PC-9 (cell line): ENCODE measurements around the gene PODXL. TPM values are rescaled to one million over a fixed set of nuclear protein-coding genes. Genes with fewer than 3 reads are reported as not detected.

Source experiments
- BruUV-seq: library from RNA; stranded (reverse); fragments of 400-500 nt; replicated peaks from 2 replicates; lab custom pipeline; 2021; lab: Mats Ljungman, UMichigan
- CTCF ChIA-PET: fragments of 300-600 bp; sonication (Branson Sonifier 250); formaldehyde crosslinking; loops from one replicate; lab custom pipeline; 2022; ENCODE audit warnings: antibody characterized with exemption; lab: Charles Lee
- POLR2A ChIA-PET: fragments of 300-600 bp; sonication (Branson Sonifier 250); formaldehyde crosslinking; loops from one replicate; lab custom pipeline; 2022; ENCODE audit warnings: antibody characterized with exemption; ENCODE audit not compliant: unreplicated experiment; lab: Charles Lee
- DNase-seq, 2 experiments: peaks; one replicate each; pipeline versions ENCODE4 v3.0.0 to v3.0.0-alpha.2; 2015 to 2022; ENCODE audit warnings: mixed read lengths in 1 of 2
- H2AFZ ChIP-seq: fragments of 200-600 bp; sonication (generic); 2 replicates; pipeline ENCODE4 v1.8.1; 2017; ENCODE audit warnings: antibody characterized with exemption
- H3F3A ChIP-seq: fragments of 200-600 bp; sonication (generic); 2 replicates; pipeline ENCODE4 v1.8.1; 2017; ENCODE audit warnings: antibody characterized with exemption, mild to moderate bottlenecking, low read depth; ENCODE audit not compliant: insufficient read depth
- H3K27ac ChIP-seq: fragments of 200-600 bp; sonication (generic); 2 replicates; pipeline ENCODE4 v1.6.1; 2016; ENCODE audit warnings: mixed run types
- H3K27me3 ChIP-seq: fragments of 200-600 bp; sonication (generic); 2 replicates; pipeline ENCODE4 v1.6.1; 2016; ENCODE audit warnings: low read depth, mixed run types; ENCODE audit not compliant: insufficient read depth
- H3K36me3 ChIP-seq: fragments of 200-600 bp; sonication (generic); 2 replicates; pipeline ENCODE4 v1.6.1; 2016; ENCODE audit warnings: low read depth, mixed run types
- H3K4me1 ChIP-seq: fragments of 200-600 bp; sonication (generic); replicated peaks from 2 replicates; pipeline ENCODE4 v1.6.1; 2016; ENCODE audit warnings: mixed run types; ENCODE audit not compliant: insufficient read depth
- H3K4me2 ChIP-seq: fragments of 200-600 bp; sonication (generic); 2 replicates; pipeline ENCODE4 v1.6.1; 2017; ENCODE audit warnings: mixed run types
- H3K4me3 ChIP-seq: fragments of 200-600 bp; sonication (generic); 2 replicates; pipeline ENCODE4 v1.6.1; 2016; ENCODE audit warnings: mixed run types
- H3K79me2 ChIP-seq: fragments of 200-600 bp; sonication (generic); 2 replicates; pipeline ENCODE4 v1.6.1; 2017; ENCODE audit warnings: low read depth, mixed run types
- H3K9me2 ChIP-seq: fragments of 200-600 bp; sonication (generic); 2 replicates; pipeline ENCODE4 v1.8.1; 2017; ENCODE audit warnings: mild to moderate bottlenecking; ENCODE audit not compliant: insufficient read depth
- H3K9me3 ChIP-seq: fragments of 200-600 bp; sonication (generic); 2 replicates; pipeline ENCODE4 v1.8.1; 2016; ENCODE audit warnings: low read depth; ENCODE audit not compliant: insufficient read depth
- H4K20me1 ChIP-seq: fragments of 200-600 bp; sonication (generic); 2 replicates; pipeline ENCODE4 v1.8.1; 2017; ENCODE audit not compliant: insufficient read depth
- EZH2 ChIP-seq: fragments of 200-600 bp; sonication (generic); IDR thresholded peaks from 2 replicates; pipeline ENCODE4 v1.8.0; 2017; ENCODE audit warnings: antibody characterized with exemption, low read depth
- intact Hi-C: fragments of 100-400 bp; cut with micrococcal nuclease; formaldehyde crosslinking; loops from one replicate; pipeline ENCODE4 v1.10.0; 2022; ENCODE audit not compliant: unreplicated experiment
- total RNA-seq: library from RNA; stranded (reverse); gene quantifications from 2 replicates; pipeline ENCODE4 v1.2.3, GENCODE V29; 2021
- TF ChIP-seq, protein P1 (sequence below): fragments of 200-600 bp; sonication (generic); conservative IDR thresholded peaks from 2 replicates; pipeline ENCODE4 v1.6.1; 2017; ENCODE audit warnings: mixed run types, antibody characterized with exemption, mild to moderate bottlenecking, moderate library complexity

PODXL gene
- total RNA-seq, 1 experiment from 2014 or later = 75.3 TPM

DNA sequence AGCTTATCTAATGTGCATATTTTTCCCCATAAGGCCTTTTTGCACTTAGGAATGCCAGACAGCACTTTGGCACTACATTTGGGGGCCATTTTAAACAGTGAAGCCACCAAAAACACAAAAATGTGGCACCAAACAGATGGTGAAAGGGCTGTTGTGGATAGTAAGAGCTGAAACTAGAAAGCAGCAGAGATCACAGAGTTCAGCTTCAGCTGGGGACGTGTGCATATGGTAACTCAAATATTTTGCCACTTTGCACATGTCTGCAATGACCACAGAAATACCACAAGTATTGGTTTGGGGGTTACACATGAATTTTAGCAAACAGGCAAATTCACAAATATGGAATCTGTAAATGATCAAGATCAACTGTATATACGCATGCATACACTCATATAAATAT, 72.8 kb downstream of the PODXL start:
- no peaks in the 10 kb centered on the region; the same call in 1 of the 2 replicates for H3K9me3 ChIP-seq
- no peaks in the 10 kb centered on the region for H4K20me1 ChIP-seq
- TF ChIP-seq, protein P1, sequence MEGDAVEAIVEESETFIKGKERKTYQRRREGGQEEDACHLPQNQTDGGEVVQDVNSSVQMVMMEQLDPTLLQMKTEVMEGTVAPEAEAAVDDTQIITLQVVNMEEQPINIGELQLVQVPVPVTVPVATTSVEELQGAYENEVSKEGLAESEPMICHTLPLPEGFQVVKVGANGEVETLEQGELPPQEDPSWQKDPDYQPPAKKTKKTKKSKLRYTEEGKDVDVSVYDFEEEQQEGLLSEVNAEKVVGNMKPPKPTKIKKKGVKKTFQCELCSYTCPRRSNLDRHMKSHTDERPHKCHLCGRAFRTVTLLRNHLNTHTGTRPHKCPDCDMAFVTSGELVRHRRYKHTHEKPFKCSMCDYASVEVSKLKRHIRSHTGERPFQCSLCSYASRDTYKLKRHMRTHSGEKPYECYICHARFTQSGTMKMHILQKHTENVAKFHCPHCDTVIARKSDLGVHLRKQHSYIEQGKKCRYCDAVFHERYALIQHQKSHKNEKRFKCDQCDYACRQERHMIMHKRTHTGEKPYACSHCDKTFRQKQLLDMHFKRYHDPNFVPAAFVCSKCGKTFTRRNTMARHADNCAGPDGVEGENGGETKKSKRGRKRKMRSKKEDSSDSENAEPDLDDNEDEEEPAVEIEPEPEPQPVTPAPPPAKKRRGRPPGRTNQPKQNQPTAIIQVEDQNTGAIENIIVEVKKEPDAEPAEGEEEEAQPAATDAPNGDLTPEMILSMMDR = no peak
- no peak for TF ChIP-seq EZH2
- H3K4me2 ChIP-seq = no peak overlapping the region
- H3K4me1 ChIP-seq = no peaks in the 10 kb centered on the region
- CTCF ChIA-PET = interaction anchor here (0.6 kb wide), 1 partner anchor 633 kb away, joined by 4 read pairs; no protein-coding TSS in a partner anchor
- intact Hi-C loops = no loop called here
- H3K4me3 ChIP-seq = no peak overlapping the region
- no TSS peak for BruUV-seq
- H3K36me3 ChIP-seq = peaks cover 15% of the 10 kb centered on the region; the same call in 1 of the 2 replicates
- H3K27ac ChIP-seq = no peak overlapping the region
- no peaks in the 10 kb centered on the region for H3K79me2 ChIP-seq
- H3K27me3 ChIP-seq = no peaks in the 10 kb centered on the region
- H2AFZ ChIP-seq = no peak overlapping the region
- DNase-seq = no peak
- POLR2A ChIA-PET = no interaction called here
- no peaks in the 10 kb centered on the region for H3K9me2 ChIP-seq
- peaks cover 11% of the 10 kb centered on the region; the same call in 1 of the 2 replicates for H3F3A ChIP-seq

DNA sequence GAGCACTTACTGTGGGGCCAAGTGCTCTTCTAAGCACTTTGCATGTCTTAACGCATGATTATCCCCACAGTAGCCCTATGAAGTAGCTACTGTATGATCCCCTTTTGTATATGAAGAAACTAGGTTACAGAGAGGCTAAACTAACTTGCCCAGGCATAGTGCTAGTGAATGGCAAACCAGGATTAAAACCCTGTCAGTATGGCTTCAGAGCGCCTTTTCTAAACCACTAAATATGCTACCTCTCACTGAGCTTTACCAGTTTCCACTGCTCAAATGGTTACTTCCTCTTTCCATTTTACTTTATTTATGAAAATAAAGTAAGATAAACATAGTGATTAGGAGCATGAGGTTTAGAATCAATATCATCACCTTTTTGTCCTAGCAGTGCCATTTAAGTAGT, 73.6 kb downstream of the PODXL start:
- Histone ChIP-seq H3F3A (peaks cover 9% of the 10 kb centered on the region; the same call in 1 of the 2 replicates), H3K4me3 (no peak overlapping the region), H3K9me3 (no peaks in the 10 kb centered on the region; the same call in 1 of the 2 replicates), H3K9me2 (no peaks in the 10 kb centered on the region), H3K4me2 (no peak overlapping the region), H3K27ac (no peak overlapping the region), H3K79me2 (no peaks in the 10 kb centered on the region), H2AFZ (no peak overlapping the region), H3K27me3 (no peaks in the 10 kb centered on the region), H4K20me1 (no peaks in the 10 kb centered on the region), H3K36me3 (peaks cover 15% of the 10 kb centered on the region; the same call in 1 of the 2 replicates), H3K4me1 (no peaks in the 10 kb centered on the region)
- BruUV-seq = no TSS peak
- TF ChIP-seq, protein P1 = no peak
- no peak for TF ChIP-seq EZH2
- no peak for DNase-seq
- ChIA-PET POLR2A (interaction anchor here (0.6 kb wide), 1 partner anchor 11 kb away, joined by 3 read pairs; no protein-coding TSS in a partner anchor), CTCF (interaction anchor here (0.5 to 0.7 kb wide), 2 partner anchors 158 to 1817 kb away, joined by 3 to 4 read pairs; no protein-coding TSS in a partner anchor)
- intact Hi-C loops = no loop called here

DNA sequence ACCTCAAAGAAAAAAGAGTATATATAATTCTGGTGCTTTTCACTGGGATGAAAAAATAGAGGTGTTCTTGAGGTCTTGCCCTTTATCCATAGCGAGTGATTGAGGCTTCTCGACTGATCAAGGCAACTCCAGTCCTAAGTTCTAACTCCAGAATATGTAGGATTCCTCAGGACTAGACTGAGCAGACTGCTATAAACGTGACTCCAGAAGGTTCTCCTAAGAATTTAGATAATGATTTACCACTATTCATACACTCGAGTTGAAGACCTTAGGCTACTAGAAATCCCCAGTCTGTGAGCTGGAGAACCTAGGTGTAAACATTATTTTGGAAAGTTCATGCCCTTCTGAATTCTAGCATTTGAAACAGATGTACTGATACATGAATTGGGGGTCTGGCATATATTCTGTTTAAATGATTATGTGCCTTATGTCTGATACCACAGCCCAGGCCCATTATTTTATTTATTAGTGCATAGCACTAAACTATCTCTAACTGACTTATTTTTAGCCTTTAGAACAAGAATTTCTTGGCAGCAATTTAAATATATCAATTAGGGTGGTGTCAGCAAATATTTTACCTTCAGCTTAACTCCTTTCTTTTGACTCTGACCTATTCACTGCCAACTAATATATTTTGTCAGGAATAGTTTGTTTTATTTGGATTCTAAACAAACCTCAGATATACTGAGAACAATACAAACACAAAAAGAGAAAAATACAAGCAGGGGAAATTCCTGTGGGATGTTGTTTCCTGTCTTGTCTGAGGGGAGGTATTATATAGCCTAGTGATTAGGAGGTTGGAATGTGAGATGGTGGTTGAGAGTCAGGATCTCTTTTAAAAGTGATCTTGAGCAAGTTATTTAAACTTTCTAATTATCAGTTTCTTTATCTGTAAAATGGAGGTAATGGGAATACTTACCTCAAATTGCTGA, 75.8 kb downstream of the PODXL start:
- Histone ChIP-seq H3K27ac (no peak overlapping the region), H3K4me1 (no peaks in the 10 kb centered on the region), H3K9me3 (no peaks in the 10 kb centered on the region), H3K36me3 (peaks cover 13% of the 10 kb centered on the region; the same call in 1 of the 2 replicates), H3K9me2 (no peaks in the 10 kb centered on the region), H2AFZ (no peak overlapping the region), H3K27me3 (no peaks in the 10 kb centered on the region), H3K4me3 (no peak overlapping the region), H3K79me2 (no peaks in the 10 kb centered on the region), H3F3A (no peaks in the 10 kb centered on the region), H3K4me2 (no peak overlapping the region), H4K20me1 (no peaks in the 10 kb centered on the region)
- intact Hi-C loops = no loop called here
- ChIA-PET POLR2A (interaction anchor here (0.5 kb wide), 1 partner anchor 23 kb away, joined by 4 read pairs; no protein-coding TSS in a partner anchor), CTCF (no interaction called here)
- no TSS peak for BruUV-seq
- no peak for DNase-seq
- no peak for TF ChIP-seq EZH2
- TF ChIP-seq, protein P1 = no peak
